ENCODE measurements around the gene GRAMD1A. TPM values are rescaled to one million over a fixed set of nuclear protein-coding genes. Genes with fewer than 3 reads are reported as not detected.

GRAMD1A gene
- total RNA-seq, 4 donors from 2014 or later = 27.8 to 55.3 (median 52.1) TPM

DNA sequence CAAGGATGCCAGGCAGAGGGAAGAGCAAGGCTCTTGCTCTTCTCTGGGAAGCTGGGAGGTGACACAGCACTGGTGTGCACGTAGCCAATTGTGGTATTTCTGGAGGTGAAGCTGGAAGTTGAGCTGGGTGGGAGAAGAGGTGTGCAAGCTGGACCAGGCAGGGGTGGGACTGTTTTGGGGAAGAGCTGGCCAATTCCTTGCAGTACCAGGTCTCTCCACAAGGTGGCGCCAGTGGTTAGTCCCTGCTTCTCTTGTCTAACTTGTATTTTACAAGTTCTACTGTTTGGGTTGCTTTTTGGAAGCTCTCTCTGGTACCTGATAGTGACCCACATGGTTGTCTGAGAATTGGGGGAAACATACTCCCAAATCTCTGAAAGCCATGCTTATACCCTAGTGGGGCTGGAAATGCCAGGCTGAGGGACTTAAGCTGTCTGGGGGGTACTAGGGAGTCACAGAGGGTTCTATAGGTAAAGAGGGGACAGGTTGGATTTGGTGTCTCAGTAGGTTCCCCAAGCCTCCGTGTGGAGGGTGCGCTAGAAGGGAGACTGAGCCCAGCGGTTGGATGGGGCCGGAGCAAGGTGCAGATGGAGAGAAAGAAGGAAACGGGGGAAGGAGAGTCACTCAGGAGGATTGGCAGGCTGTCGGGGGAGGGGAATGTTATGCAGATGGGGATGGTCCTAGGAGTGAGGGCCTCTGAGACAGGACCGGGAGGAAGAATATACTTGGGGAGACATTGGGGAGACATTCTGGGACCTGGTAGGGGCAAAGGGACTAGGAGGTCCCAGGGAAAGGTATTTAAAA lies 44.4 kb downstream of the GRAMD1A start:
- intact Hi-C loops (cut with DNase I) = no loop called here
- TF ChIP-seq POLR2AphosphoS5 (IDR thresholded peaks at IDR 0.05) = no peak
- no peak for TF ChIP-seq EP300 (IDR thresholded peaks at IDR 0.05)
- TF ChIP-seq, protein P1, sequence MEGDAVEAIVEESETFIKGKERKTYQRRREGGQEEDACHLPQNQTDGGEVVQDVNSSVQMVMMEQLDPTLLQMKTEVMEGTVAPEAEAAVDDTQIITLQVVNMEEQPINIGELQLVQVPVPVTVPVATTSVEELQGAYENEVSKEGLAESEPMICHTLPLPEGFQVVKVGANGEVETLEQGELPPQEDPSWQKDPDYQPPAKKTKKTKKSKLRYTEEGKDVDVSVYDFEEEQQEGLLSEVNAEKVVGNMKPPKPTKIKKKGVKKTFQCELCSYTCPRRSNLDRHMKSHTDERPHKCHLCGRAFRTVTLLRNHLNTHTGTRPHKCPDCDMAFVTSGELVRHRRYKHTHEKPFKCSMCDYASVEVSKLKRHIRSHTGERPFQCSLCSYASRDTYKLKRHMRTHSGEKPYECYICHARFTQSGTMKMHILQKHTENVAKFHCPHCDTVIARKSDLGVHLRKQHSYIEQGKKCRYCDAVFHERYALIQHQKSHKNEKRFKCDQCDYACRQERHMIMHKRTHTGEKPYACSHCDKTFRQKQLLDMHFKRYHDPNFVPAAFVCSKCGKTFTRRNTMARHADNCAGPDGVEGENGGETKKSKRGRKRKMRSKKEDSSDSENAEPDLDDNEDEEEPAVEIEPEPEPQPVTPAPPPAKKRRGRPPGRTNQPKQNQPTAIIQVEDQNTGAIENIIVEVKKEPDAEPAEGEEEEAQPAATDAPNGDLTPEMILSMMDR (IDR thresholded peaks at IDR 0.05) = peak; percentile 83 to 91 (median 83)
- no peak for TF ChIP-seq POLR2A (IDR thresholded peaks at IDR 0.05; ENCODE audit: low read depth)
- Histone ChIP-seq H3K4me1 (peaks cover 28 to 43% (median 35%) of the 10 kb centered on the region in 4 donors), H3K9me3 (no peaks in the 10 kb centered on the region), H3K36me3 (no peaks in the 10 kb centered on the region), H3K27me3 (peaks cover 0 to 21% (median 6%) of the 10 kb centered on the region in 4 donors), H3K4me3 (no peak overlapping the region), H3K27ac (replicated peaks in 1 of 4) (no peak overlapping the region)
- no peak for DNase-seq (ENCODE audit: extremely low spot score)
- 58% methylated on average over 9 of the region's 9 CpGs for WGBS

DNA sequence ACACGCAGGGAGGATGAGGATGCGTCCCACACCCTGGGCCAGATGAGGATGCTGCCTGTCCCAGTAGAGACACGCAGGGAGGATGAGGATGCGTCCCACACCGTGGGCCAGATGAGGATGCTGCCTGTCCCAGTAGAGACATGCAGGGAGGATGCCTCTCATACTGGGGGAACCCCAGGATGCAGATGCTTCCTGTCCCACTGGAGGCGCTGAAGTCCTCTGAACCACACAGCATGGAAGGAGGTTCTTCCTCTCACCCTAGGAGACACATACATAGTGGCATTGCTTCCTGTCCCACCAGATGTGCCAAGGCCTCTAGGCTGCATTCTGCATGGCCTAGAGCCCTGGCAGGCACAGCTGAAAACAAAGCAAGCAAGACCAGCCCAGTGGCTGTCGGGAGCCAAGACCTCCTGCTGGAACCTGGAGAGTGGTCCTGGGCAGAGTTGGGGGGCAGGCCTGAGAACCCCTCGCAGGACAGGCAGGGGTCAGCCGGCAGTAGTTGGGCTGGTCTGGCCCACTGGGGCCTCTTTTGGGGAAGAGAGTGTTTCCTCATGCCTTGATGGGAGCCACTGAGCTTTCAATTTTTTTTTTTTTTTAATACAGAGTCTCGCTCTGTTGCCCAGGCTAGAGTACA lies 45.7 kb downstream of the GRAMD1A start:
- DNase-seq (ENCODE audit: extremely low spot score) = no peak
- Histone ChIP-seq H3K27me3 (peaks cover 0 to 10% (median under 1%) of the 10 kb centered on the region in 4 donors), H3K9me3 (no peaks in the 10 kb centered on the region), H3K36me3 (no peaks in the 10 kb centered on the region), H3K4me3 (no peak overlapping the region), H3K27ac (replicated peaks in 1 of 4) (no peak overlapping the region), H3K4me1 (peaks cover 19 to 30% (median 23%) of the 10 kb centered on the region in 4 donors)
- TF ChIP-seq, protein P1 (IDR thresholded peaks at IDR 0.05) = peak in 1 of 3 experiments; percentile 23
- TF ChIP-seq POLR2AphosphoS5 (IDR thresholded peaks at IDR 0.05) = peak in 1 of 2 donors; percentile 11
- no peak for TF ChIP-seq EP300 (IDR thresholded peaks at IDR 0.05)
- TF ChIP-seq POLR2A (IDR thresholded peaks at IDR 0.05; ENCODE audit: low read depth) = no peak
- intact Hi-C loops (cut with DNase I) = no loop called here
- WGBS = 65% methylated on average over 9 of the region's 10 CpGs

DNA sequence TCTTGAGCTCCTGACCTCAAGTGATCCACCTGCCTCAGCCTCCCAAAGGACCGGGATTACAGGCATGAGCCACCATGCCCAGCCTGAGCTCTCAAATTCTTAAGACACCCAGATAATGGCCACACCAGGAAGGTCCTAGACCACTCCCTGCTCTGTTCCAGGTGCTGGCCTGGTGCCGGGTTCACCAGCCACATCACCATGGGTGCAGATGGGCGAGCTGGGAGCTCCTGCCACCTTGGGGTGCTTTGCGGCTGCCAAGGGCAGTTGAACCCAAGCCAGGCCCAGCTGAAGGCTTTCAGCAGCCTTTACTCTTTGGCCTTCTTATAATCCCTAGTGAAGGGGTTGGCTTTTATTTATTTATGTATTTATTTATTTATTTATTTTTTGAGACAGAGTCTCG lies 46.3 kb downstream of the GRAMD1A start:
- Histone ChIP-seq H3K4me1 (peaks cover 12 to 23% (median 16%) of the 10 kb centered on the region in 4 donors), H3K4me3 (no peak overlapping the region), H3K36me3 (no peaks in the 10 kb centered on the region), H3K9me3 (no peaks in the 10 kb centered on the region), H3K27me3 (peaks cover 0 to 3% (median 0%) of the 10 kb centered on the region in 4 donors), H3K27ac (replicated peaks in 1 of 4) (no peak overlapping the region)
- intact Hi-C loops (cut with DNase I) = no loop called here
- DNase-seq (ENCODE audit: extremely low spot score) = no peak
- TF ChIP-seq, protein P1 (IDR thresholded peaks at IDR 0.05) = no peak
- 93% methylated on average over 4 of the region's 5 CpGs for WGBS

DNA sequence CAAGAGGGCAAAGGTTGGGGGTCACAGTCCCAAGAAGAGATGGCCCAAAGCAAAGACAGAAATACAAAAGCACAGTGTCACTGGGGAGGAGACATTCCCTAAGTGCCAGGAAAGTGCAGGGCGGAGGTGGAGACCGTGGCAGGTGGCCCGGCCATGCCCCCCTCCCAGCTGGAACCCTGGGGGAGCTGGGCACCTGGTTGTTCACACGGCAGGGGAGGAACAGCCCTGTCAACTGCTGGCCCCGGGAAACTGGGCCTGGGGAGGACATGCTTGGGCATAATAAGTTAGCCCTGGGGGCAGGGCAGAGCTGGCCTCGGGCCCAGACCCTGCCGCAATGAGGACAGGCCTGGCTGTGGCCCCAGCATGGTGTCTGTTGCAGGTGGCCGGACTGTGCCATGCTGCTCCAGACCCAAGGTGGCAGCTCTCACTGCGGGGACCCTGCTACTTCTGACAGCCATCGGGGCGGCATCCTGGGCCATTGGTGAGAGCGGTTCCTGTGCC lies 48.8 kb downstream of the GRAMD1A start:
- TF ChIP-seq POLR2A (IDR thresholded peaks at IDR 0.05; ENCODE audit: low read depth) (no peak), EP300 (IDR thresholded peaks at IDR 0.05) (no peak), POLR2AphosphoS5 (IDR thresholded peaks at IDR 0.05) (no peak)
- TF ChIP-seq, protein P1 (IDR thresholded peaks at IDR 0.05) = no peak

More for the DNA sequence above, 48.8 kb downstream of the GRAMD1A start:
- Histone ChIP-seq H3K9me3 (no peaks in the 10 kb centered on the region), H3K4me1 (peaks cover 0 to 11% (median 7%) of the 10 kb centered on the region in 4 donors), H3K27ac (replicated peaks in 1 of 4) (no peak overlapping the region), H3K4me3 (no peak overlapping the region), H3K27me3 (no peaks in the 10 kb centered on the region), H3K36me3 (no peaks in the 10 kb centered on the region)
- DNase-seq (ENCODE audit: extremely low spot score) = no peak
- intact Hi-C loops (cut with DNase I) = no loop called here
- WGBS = 52% methylated on average over 5 of the region's 12 CpGs
